OCI-LY1 (cell line): Measurements from ENCODE around the gene CRB2.

Experiments
- H2AFZ ChIP-seq: fragments of 200-600 bp; sonication (generic), shearing (Covaris generic); 2 replicates; pipeline ENCODE4 v1.6.0; 2014; ENCODE audit warnings: antibody characterized with exemption, mild to moderate bottlenecking, low read length
- H3F3A ChIP-seq: fragments of 200-600 bp; sonication (generic), shearing (Covaris generic); 2 replicates; pipeline ENCODE4 v1.6.0; 2014; ENCODE audit warnings: mild to moderate bottlenecking, antibody characterized with exemption, low read length, moderate library complexity; ENCODE audit not compliant: insufficient read depth
- H3K27ac ChIP-seq: fragments of 200-600 bp; sonication (generic); 2 replicates; pipeline ENCODE4 v1.5.1; 2014; ENCODE audit warnings: low read length, mixed run types, mild to moderate bottlenecking, low read depth; ENCODE audit not compliant: poor library complexity, severe bottlenecking
- H3K27me3 ChIP-seq: fragments of 200-600 bp; sonication (generic); 2 replicates; pipeline ENCODE4 v1.6.0; 2014; ENCODE audit warnings: antibody characterized with exemption, mild to moderate bottlenecking, low read length, moderate library complexity; ENCODE audit not compliant: insufficient read depth
- H3K36me3 ChIP-seq: fragments of 200-600 bp; sonication (generic); 2 replicates; pipeline ENCODE4 v1.6.1; 2014; ENCODE audit warnings: mild to moderate bottlenecking, antibody characterized with exemption, low read length, moderate library complexity, mixed read lengths; ENCODE audit not compliant: insufficient read depth
- H3K4me1 ChIP-seq: fragments of 200-600 bp; sonication (generic); 2 replicates; pipeline ENCODE4 v1.5.1; 2014; ENCODE audit warnings: mild to moderate bottlenecking, low read length, moderate library complexity; ENCODE audit not compliant: insufficient read depth, severe bottlenecking
- H3K4me2 ChIP-seq: fragments of 200-600 bp; sonication (generic), shearing (Covaris generic); 2 replicates; pipeline ENCODE4 v1.6.1; 2014; ENCODE audit warnings: low read length
- H3K4me3 ChIP-seq: fragments of 200-600 bp; sonication (generic); 2 replicates; pipeline ENCODE4 v1.5.1; 2014; ENCODE audit warnings: low read length, low read depth, mild to moderate bottlenecking, mixed read lengths; ENCODE audit not compliant: poor library complexity, severe bottlenecking
- H3K79me2 ChIP-seq: fragments of 200-600 bp; shearing (Covaris generic); 2 replicates; pipeline ENCODE4 v1.6.1; 2016; ENCODE audit warnings: mixed run types, low read length, mixed read lengths; ENCODE audit not compliant: insufficient read depth
- H3K9ac ChIP-seq: fragments of 200-600 bp; sonication (generic), shearing (Covaris generic); 2 replicates; pipeline ENCODE4 v1.6.1; 2014; ENCODE audit warnings: mild to moderate bottlenecking, low read length, mixed read lengths
- H3K9me2 ChIP-seq: fragments of 200-600 bp; sonication (generic), shearing (Covaris generic); 2 replicates; pipeline ENCODE4 v1.6.1; 2014; ENCODE audit warnings: low read depth, mild to moderate bottlenecking, low read length, mixed read lengths
- H3K9me3 ChIP-seq: fragments of 200-600 bp; shearing (Covaris generic); 2 replicates; pipeline ENCODE4 v1.6.1; 2014; ENCODE audit warnings: low read length, mixed read lengths
- H4K20me1 ChIP-seq: fragments of 200-600 bp; sonication (generic), shearing (Covaris generic); 2 replicates; pipeline ENCODE4 v1.6.0; 2016; ENCODE audit warnings: mild to moderate bottlenecking, low read length; ENCODE audit not compliant: insufficient read depth
- CTCF ChIP-seq: fragments of 200-600 bp; sonication (generic), shearing (Covaris generic); IDR thresholded peaks from 2 replicates; pipeline ENCODE4 v1.5.1; 2017; ENCODE audit warnings: mild to moderate bottlenecking, antibody characterized with exemption, low read length, moderate library complexity, mixed read lengths
- EZH2 ChIP-seq: fragments of 200-600 bp; sonication (generic), shearing (Covaris generic); IDR thresholded peaks from 2 replicates; pipeline ENCODE4 v1.8.0; 2017; ENCODE audit warnings: borderline replicate concordance, mixed run types, mild to moderate bottlenecking, antibody characterized with exemption, low read length, moderate library complexity, mixed read lengths

Gene CRB2

GRCh38 chr9:123345567-123345955 lies 10.4 kb upstream of the CRB2 start:
- H3K4me2 ChIP-seq = peak overlapping the region; percentile 20; the same call in 1 of the 2 replicates
- no peak overlapping the region for H3K4me3 ChIP-seq
- H3K79me2 ChIP-seq = no peaks in the 10 kb centered on the region

DNA sequence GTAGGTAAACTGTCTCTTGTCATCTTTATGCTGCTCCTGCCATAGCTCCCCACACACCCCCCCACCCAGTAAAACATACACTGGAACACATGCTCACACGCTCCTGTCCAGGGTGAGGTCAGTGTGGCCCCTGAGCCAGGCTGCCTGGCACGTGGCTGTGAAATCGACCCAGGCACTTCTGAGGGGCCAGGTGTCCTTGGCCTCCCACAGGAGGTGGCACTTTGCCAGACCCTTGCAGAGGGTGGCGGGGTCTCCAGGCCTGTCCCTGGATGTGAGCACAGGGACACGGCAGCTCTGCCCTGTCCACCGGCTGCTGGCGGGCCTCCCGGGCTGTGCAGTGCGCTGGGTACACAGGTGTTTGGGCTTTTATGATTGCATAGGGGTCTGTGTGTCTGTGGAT lies 10.0 kb upstream of the CRB2 start:
- Histone ChIP-seq H3K4me2 (peak overlapping the region; percentile 20; the same call in 1 of the 2 replicates), H3K9me3 (no peaks in the 10 kb centered on the region), H2AFZ (no peak overlapping the region), H3F3A (peaks cover 11% of the 10 kb centered on the region; the same call in 1 of the 2 replicates), H3K36me3 (no peaks in the 10 kb centered on the region), H3K4me3 (no peak overlapping the region), H3K27ac (peak overlapping the region; percentile 100), H4K20me1 (no peaks in the 10 kb centered on the region), H3K4me1 (peaks cover 72% of the 10 kb centered on the region), H3K9ac (peak overlapping the region; percentile 41; the same call in 1 of the 2 replicates), H3K9me2 (no peaks in the 10 kb centered on the region), H3K27me3 (no peaks in the 10 kb centered on the region), H3K79me2 (no peaks in the 10 kb centered on the region)
- TF ChIP-seq CTCF (no peak), EZH2 (no peak)

More at GRCh38 chr9:123345567-123345955, 10.4 kb upstream of the CRB2 start:
- Histone ChIP-seq H3K4me1 (peaks cover 76% of the 10 kb centered on the region), H3K36me3 (no peaks in the 10 kb centered on the region), H2AFZ (no peak overlapping the region), H3K9ac (peak overlapping the region; percentile 41; the same call in 1 of the 2 replicates), H3K27me3 (no peaks in the 10 kb centered on the region), H3K27ac (peak overlapping the region; percentile 100), H3K9me2 (no peaks in the 10 kb centered on the region), H3F3A (peaks cover 11% of the 10 kb centered on the region; the same call in 1 of the 2 replicates), H3K9me3 (no peaks in the 10 kb centered on the region), H4K20me1 (no peaks in the 10 kb centered on the region)
- TF ChIP-seq EZH2 = no peak
- no peak for TF ChIP-seq CTCF

GRCh38 chr9:123346826-123347225 lies 9.2 kb upstream of the CRB2 start:
- H3K9me2 ChIP-seq = no peaks in the 10 kb centered on the region

More at GRCh38 chr9:123346826-123347225, 9.2 kb upstream of the CRB2 start:
- Histone ChIP-seq H4K20me1 (no peaks in the 10 kb centered on the region), H3K79me2 (no peaks in the 10 kb centered on the region), H2AFZ (no peak overlapping the region), H3K9ac (no peak overlapping the region), H3K4me3 (no peak overlapping the region), H3K27ac (peak overlapping the region; percentile 100), H3K4me2 (no peak overlapping the region), H3K36me3 (no peaks in the 10 kb centered on the region), H3K4me1 (peaks cover 64% of the 10 kb centered on the region), H3K27me3 (no peaks in the 10 kb centered on the region), H3F3A (peaks cover 11% of the 10 kb centered on the region; the same call in 1 of the 2 replicates), H3K9me3 (no peaks in the 10 kb centered on the region)
- TF ChIP-seq EZH2 (no peak), CTCF (no peak)
